GM21447 (cell line): ENCODE data around the gene POLR2B.
"Not testable (repeated sequence)": the region's sequence is repeated elsewhere in the genome, so short reads cannot be mapped to it uniquely, and the experiment has no call there.

Experiments used
- ATAC-seq: cut with Tn5 transposase; IDR thresholded peaks from one replicate; pipeline ENCODE4 v1.9.1; 2021; ENCODE audit not compliant: unreplicated experiment

Gene POLR2B

DNA sequence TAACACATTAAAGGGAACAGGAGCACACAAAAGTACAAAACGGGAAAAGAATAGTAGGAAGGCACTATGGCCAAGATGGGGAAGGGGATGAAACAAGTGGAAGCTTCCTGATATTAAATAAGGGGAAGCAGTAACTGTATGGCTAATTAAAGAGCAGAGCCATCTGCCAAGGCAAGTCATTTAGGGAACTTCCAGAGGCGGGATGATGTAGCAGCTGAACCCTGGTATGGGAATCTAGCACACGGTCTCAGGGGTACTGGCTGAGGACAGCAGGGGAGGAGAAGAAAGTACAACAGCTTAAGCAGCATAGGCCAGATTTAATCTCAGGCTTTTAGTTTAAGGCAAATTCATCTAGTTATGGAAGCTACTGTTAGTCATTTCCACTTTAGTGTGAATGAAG lies 72.4 kb downstream of the POLR2B start:
- ATAC-seq = no peak

DNA sequence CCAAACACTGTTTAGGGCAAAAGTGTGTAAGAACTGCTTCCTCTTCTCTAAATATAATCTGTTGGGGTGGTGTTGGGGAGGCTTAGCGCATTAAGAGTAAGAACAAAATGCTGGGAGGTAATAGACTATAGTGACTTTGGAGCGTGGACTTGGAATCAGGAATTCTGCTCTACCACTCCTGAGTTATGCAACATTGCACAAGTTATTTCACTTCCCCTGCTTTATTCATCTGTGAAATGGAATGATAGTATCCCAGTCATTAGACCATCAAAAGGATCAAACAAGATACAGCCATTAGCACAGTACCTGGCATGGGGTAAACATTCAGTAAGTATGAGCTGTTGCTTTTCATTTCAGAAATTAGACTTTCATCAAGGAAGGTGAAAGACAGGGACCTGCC lies 72.8 kb downstream of the POLR2B start:
- ATAC-seq = no peak

DNA sequence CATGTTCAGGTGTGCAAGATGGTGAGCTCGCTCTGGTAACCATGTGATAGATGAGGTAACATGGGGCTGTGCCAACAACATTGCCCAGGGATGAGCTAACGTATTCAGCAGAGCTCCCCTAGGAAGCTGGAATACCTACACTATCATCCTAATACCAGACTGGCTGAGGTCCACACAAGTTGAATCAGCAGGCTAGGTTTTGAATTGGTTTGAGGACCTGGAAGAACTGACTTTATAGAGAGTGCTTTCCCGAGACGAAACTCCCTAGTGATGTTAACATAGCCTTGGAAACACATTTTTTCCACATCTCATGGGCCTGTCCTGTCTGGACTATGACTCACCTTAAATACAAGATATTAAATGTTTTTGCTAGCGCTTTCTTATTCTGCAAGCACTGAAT lies 74.8 kb downstream of the POLR2B start:
- no peak for ATAC-seq

DNA sequence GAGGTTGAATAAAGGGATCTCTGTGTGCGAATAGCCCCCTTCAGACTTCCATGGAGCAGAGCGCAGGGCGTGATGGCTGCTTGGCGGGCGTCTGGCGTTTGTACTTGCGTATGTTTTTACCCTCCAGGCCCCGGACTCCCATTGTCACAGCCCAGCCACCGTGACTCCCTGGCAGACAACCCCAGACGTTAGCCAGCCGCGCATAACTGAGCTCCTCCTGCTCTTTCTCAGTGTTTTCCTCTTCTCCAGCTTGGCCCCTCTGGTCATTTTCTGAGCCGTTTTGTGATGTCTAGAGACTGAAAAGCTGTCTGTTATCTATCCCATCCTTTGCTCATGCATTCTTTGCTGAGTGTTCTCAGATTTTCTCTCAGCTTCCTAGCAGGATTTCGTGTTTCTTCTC lies 77.2 kb downstream of the POLR2B start:
- ATAC-seq = no peak

DNA sequence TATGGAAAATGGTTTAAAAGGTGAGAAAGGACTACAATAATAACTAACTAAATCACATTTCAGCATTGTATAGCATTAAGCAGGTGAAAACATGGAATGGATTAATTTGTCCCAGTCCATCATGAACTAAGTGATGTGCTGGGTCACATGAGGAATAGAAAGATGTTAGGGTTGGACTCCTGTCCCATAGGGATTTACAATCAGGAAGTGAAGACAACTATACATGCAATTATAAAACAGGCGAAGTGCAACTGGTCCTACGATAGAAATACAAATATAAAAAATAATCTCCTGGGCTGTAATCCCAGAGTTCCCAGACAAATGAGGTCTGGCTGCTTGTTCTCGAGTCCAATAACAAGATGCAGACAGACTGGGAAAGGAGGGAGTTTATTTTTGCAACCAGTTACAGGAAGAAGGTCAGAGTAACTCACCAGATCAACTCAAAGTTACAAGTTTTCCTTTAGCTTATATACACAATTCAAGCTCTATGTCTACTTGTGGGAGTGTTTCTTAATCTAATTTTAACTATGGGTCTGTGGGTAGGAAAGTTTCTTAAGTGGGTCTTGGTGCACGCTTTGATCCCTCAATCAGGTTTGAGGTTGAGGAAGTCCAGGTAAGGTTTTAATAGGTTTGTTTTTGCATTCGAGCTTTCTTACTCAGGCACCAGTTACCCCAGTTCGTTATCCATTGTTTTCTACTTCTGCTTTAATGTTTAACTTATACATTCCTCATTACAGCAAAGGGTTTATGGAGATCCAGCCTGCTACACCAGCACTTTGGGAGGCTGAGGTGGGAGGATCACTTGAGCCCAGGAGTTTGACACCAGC lies 81.4 kb downstream of the POLR2B start:
- no peak for ATAC-seq

DNA sequence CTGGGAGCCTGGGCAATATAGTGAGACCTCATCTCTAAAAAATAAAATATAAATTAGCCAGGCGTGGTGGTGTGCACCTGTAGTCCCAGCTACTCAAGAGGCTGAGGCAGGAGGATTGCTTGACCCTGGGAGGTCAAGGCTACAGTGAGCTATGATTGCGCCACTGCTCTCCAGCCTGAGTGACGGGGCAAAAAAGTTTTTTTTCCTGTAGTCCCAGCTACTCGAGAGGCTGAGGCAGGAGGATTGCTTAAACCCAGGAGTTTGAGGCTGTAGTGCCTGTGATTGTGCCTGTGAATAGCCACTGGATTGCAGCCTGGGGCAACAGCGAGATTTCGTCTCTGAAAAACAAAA lies 82.0 kb downstream of the POLR2B start:
- ATAC-seq = not testable (repeated sequence)

DNA sequence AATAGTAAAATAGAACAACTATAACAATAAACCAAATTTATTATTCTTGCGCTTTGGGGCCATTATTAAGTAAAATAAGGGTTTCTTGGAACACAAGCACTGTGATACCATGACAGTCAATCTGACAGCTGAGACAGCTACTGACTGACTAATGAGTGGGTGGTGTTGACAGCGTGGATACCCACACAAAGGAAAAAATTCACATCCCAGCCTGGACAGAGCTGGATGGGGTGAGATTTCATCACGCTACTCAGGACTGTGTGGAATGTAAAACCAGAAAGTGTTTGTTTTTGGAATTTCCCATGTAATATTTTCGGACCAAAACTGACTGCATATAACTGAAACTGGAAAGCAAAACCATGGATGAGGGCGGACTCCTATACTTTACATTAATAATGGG lies 82.7 kb downstream of the POLR2B start:
- ATAC-seq = no peak

DNA sequence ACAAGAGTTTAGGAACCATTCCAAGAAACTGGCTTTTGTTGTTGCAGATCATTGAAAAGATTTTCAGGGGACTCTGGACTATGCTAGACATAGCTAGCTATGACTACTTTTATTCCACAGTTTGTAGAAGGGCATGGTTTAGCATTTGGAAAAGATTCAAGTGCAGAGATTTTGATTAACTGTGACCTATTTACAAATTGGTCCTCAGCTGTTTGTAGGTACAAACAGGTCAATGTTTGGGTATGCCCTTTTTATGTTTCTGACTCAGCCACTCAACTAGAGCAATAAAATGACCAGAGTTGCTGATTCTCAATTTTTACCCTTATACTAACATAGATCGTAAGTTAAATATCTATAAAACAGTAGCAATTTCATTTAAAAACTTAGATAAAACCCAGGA lies 84.8 kb downstream of the POLR2B start:
- ATAC-seq = no peak

DNA sequence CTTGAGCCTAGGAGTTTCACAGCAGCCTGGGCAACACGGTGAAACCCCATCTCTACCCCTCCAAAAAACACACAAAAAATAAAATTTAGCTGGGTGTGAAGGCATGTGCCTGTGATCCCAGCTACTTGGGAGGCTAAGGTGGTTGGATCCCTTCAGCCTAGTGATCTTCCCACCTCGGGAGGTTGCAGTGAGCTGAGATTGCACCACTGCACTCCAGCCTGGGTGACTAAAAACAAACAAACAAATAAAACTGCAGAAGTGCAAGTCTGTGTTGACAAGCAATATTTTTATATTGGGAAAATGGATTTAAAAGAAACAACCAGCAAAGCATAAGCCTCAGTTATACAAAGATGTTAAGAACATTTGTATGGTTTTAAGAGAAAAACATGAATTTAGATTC lies 85.4 kb downstream of the POLR2B start:
- ATAC-seq = no peak

DNA sequence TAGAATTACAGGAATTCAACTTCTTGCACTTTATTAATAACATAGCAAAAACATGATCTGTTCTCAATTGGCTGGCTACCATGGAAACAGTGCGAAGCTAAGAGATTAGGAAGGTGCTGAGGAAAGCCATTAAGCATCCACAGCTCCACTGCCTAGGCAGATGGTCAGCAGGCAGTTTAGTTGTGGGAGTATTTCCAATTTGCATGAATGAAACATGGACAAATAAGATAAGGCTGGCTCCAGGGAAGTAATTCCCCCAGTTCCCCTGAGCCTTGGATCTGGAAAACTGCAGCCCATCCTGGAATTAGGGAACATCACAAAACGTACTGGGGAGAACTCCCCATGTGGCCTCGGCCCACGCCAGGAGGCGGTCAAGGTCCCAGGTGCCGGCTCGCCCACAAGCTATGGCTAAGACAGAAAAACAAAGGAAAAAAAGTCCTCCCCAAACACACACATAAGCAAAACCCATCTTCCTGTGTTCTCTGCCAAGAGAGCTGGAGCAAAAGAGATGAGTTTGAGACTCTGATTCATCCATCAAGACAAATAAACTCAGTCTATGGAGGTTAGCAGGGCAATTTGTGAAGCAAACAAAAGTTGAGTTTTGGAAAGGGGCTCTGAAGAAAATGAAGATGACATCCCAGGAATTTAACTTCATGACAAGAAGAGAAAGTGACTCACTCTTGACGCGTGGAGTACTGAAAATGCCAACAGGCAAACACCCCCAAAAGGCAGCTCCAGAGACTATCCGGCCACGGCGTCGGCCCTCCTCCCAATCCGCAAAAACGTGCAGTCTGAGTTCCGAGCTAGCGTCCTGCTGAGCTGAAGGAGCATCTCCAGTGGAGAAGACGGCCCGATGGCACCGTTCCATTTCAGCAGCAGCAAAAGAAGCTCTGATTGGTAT lies 86.4 kb downstream of the POLR2B start:
- ATAC-seq = no peak

DNA sequence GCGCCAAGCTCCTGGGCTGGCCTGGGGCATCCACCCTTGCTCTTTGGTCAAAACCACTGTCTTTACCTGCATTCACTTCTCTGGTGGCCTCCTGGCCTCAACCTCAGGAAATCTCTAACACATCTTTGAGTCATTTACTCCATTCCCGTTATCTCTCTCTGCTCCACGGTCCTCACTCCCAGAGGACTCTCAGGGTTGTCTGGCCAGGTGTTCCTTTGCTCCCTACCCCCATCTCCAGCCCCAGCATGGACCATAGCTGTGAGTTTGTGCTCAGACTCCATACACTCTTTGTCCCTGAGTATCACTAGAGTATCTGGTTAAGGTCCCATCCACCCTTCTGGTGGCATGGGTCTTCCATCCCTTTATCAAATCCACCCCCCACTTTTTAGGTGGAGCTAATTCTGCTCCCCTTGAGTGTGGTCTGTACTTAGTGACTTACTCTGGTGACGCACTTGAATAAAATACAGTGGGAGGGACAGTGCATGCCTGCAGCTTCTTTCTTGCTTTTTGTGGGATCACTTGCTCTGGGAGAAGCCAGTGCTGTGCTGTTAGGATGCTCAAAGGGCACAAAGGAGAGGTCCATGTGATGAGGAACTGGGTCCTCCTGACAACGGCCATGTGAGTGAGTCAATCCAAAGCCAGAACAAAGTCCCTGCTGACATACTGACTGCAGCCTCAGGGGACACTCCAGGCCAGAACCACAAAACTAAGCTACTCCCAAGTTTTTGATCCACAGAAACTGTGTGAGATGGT lies 87.2 kb downstream of the POLR2B start:
- no peak for ATAC-seq

DNA sequence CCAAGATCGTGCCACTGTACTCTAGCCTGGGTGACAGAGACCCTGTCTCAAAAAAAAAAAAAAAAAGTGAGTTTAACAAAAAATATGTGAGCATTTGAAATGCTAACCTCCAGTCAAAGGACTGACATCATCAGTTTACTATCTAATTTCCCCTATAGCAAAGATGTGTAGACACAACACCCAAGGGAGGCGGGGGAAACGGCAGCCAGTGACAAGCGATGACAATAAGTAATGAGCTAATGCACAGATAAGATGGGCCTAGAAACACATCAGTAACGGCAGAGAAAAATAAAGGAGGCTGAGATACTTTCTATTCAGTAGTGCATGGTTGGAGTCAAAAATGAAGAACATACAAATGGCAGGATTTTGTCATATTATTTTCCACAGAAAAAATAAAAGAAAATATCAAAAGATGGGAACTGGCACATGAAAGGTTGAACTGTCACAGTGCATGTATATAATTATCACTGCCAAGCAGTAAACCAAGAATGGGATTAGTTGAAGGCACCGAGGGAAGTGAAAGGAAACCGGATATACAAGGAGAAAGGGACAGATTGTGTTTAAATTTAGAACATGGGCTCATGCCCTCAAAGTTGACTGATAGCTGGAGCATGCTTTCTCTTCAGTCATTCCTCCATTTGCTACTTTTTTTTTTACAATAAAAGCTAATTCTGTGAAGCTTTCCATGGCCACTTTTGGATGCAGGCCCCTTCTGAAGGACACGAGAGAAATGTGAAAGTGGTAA lies 89.7 kb downstream of the POLR2B start:
- no peak for ATAC-seq

DNA sequence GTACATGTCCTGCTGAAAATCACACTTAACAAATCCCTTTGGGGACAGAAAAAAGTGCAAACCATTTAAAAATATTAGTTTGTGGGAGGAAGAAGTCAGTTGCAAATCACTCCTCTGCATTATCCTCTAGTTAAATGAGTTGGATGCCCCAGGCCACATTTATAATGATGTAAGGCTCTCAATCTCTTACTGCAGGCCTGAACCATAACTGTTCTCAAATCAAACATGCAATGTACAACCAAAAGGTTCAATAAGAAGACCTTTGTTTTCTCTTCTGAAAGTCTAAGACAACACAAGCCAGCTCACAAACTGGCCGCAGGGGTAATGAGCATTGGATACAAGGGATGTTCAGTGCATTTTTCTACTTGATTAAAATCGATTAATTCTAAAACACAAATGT lies 91.8 kb downstream of the POLR2B start:
- ATAC-seq = no peak

DNA sequence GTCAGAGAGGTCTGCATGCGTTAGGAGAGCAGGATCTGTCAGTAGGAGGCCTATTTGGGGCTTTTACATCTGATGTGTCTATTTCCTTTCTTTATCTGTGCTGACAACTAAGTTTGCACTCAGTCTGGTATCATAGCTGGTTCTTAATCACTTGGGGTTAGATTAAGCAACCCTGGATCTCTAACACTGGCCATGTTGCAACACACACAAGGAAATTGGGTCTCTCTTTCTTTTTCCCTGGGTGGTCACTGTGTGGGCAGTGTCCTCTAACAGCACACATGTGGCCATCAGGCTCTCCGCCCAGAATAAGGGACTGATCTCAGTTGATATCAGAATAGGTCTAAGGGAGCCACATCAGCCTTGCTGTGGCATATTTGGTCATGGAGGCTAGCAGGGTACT lies 92.6 kb downstream of the POLR2B start:
- no peak for ATAC-seq

DNA sequence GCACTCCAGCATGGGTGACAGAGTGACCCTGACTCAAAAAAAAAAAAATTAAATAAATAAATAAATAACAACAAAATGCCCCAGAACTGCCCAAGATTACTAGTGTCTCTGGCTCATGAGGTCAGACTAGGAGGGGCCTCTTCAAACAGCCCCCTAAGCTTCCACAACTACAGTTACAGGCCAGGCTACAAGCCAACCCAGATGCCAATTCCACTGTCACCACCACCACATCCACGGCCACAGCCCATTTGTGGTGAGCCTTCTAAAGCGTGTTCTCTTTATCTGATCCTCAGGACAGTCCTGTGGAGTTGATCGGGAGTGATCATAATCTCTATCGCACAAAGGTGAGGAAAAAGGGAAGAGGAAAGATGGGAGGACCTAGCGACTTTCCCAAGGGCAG lies 94.9 kb downstream of the POLR2B start:
- ATAC-seq = no peak

DNA sequence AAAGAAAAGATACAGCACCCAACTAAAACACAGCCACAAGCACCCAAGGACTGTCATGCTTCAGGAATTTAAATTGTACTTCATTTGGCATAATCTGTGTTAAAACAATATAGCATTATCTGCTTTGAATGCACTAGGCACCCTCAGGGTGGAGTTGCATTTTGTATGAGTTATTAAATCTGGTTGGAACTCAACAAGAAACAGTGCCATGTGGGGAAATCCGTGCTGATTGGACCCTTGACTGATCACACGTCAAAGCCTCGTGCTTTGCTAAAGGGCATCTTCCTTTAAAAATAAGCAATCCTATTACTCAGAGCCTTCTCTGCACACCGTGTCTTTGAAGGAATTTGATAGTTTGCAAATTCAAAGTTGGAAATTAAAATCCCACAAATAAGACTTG lies 96.0 kb downstream of the POLR2B start:
- ATAC-seq = no peak

DNA sequence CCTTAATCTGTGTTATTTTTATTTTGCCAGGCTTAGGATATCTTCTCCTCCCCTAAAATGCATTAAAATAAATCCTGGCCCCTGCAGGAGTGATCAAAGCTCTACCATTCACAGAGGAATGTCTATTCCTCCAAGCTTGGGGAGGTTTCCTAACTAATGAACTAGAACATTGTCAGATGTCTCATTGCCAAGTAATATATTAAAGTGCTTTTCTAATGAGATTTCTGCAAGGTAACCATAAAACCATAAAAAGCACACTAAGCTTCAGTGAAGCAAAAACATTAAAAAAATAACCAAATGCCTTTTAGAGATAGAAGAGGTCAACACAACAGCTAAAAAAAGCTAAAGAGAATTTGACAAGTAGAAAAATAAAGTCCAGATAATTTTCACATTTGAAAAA lies 96.7 kb downstream of the POLR2B start:
- ATAC-seq = no peak

DNA sequence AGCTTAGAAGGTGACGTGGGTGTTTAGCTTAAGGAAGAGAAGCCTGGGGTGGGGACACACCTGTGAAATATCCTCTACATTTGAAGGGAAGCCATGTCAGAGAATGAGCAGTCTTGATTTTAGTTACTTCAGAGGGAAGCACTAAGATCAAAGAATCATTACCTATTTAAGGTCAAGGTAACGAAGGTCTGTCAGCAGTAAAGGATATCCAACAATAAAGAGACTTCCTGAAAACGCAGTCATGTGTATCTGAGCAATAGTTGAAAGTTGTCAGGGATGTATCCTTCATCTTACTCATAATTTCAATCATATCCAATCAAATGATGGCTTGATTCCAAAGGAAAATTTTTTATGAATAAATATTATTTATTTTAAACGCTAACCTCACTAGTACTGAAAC lies 98.0 kb downstream of the POLR2B start:
- ATAC-seq = no peak

DNA sequence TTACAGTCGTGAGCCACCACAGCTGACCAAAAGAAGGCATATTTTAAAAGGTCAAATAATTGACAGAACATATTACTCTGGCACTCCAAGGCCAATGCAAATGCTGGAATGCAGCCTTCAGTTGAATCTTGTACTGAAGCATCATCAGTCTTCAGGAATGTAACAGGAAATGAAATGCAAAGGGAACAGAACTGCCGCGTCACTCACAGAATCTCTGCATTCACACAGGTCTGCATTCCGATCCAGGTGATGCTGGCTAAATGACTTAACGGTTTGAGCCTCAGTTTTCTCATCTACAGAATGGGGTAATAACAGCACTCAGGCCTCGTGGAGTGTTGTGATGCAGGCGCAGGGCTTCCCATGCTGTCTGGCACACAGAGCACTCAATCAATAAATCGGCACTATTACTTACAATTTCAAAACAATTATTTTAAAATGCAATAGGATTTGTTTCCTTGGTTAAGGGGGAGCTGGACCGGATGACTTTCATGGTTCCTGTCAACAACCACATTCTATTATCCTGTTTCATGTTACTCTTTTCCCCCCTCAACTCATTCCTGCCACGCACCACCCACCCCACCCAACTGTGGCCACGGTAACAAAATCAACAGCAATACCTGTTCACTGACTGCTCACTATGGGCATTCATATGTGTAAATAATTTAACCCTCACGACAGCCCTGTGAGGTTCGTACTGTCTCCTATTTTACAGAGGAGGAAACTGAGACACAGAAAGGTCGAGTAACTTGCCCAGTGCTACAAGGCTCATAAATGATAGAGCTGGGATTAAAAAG lies 99.1 kb downstream of the POLR2B start:
- no peak for ATAC-seq
